KMS-11 (cell line): ENCODE data around the gene LPP.

ENCODE experiments used
- H2AFZ ChIP-seq: fragments of 200-600 bp; sonication (generic); 2 replicates; pipeline ENCODE4 v1.6.1; 2016; ENCODE audit warnings: antibody characterized with exemption, mixed run types, low read depth
- H3K27ac ChIP-seq: fragments of 200-600 bp; sonication (generic); 2 replicates; pipeline ENCODE4 v1.6.1; 2016; ENCODE audit warnings: mild to moderate bottlenecking, mixed run types
- H3K27me3 ChIP-seq: fragments of 200-600 bp; sonication (generic); 2 replicates; pipeline ENCODE4 v1.6.1; 2017; ENCODE audit warnings: mild to moderate bottlenecking, low read depth, mixed run types, moderate library complexity; ENCODE audit not compliant: insufficient read depth
- H3K36me3 ChIP-seq: fragments of 200-600 bp; sonication (generic); 2 replicates; pipeline ENCODE4 v1.6.1; 2017; ENCODE audit warnings: mild to moderate bottlenecking, mixed run types; ENCODE audit not compliant: insufficient read depth
- H3K4me1 ChIP-seq: fragments of 200-600 bp; sonication (generic); 2 replicates; pipeline ENCODE4 v1.6.1; 2016; ENCODE audit warnings: mild to moderate bottlenecking, low read depth, mixed run types; ENCODE audit not compliant: poor library complexity, severe bottlenecking
- H3K4me2 ChIP-seq: fragments of 200-600 bp; sonication (generic); 2 replicates; pipeline ENCODE4 v1.7.0; 2016; ENCODE audit warnings: mild to moderate bottlenecking, mixed run types
- H3K4me3 ChIP-seq: fragments of 200-600 bp; sonication (generic); IDR thresholded peaks from 2 replicates; pipeline ENCODE4 v1.6.1; 2017; ENCODE audit warnings: low read depth, low read length, mixed read lengths; ENCODE audit not compliant: insufficient read depth
- H3K79me2 ChIP-seq: fragments of 200-600 bp; sonication (generic); 2 replicates; pipeline ENCODE4 v1.6.1; 2016; ENCODE audit warnings: low read depth, mixed run types; ENCODE audit not compliant: insufficient read depth
- H3K9ac ChIP-seq: fragments of 200-600 bp; sonication (generic); 2 replicates; pipeline ENCODE4 v1.6.1; 2016; ENCODE audit warnings: mild to moderate bottlenecking, mixed run types
- H4K20me1 ChIP-seq: fragments of 200-600 bp; sonication (generic); 2 replicates; pipeline ENCODE4 v1.6.1; 2016; ENCODE audit warnings: mild to moderate bottlenecking, mixed run types; ENCODE audit not compliant: insufficient read depth
- TF ChIP-seq, protein P1 (sequence below): fragments of 200-600 bp; sonication (generic); conservative IDR thresholded peaks from 2 replicates; pipeline ENCODE4 v1.6.1; 2017; ENCODE audit warnings: low read depth, mild to moderate bottlenecking, antibody characterized with exemption, low read length, moderate library complexity, mixed read lengths

Gene LPP

GRCh38 chr3:188772886-188773285, 618.9 kb downstream of the LPP start:
- Histone ChIP-seq H3K4me3 (no peak overlapping the region), H2AFZ (no peak overlapping the region), H3K4me1 (no peaks in the 10 kb centered on the region), H3K36me3 (no peaks in the 10 kb centered on the region), H3K4me2 (no peak overlapping the region), H3K27ac (no peak overlapping the region), H3K9ac (no peak overlapping the region), H4K20me1 (no peaks in the 10 kb centered on the region), H3K79me2 (no peaks in the 10 kb centered on the region), H3K27me3 (no peaks in the 10 kb centered on the region)
- TF ChIP-seq, protein P1, sequence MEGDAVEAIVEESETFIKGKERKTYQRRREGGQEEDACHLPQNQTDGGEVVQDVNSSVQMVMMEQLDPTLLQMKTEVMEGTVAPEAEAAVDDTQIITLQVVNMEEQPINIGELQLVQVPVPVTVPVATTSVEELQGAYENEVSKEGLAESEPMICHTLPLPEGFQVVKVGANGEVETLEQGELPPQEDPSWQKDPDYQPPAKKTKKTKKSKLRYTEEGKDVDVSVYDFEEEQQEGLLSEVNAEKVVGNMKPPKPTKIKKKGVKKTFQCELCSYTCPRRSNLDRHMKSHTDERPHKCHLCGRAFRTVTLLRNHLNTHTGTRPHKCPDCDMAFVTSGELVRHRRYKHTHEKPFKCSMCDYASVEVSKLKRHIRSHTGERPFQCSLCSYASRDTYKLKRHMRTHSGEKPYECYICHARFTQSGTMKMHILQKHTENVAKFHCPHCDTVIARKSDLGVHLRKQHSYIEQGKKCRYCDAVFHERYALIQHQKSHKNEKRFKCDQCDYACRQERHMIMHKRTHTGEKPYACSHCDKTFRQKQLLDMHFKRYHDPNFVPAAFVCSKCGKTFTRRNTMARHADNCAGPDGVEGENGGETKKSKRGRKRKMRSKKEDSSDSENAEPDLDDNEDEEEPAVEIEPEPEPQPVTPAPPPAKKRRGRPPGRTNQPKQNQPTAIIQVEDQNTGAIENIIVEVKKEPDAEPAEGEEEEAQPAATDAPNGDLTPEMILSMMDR: no peak

GRCh38 chr3:188775412-188775811, 621.5 kb downstream of the LPP start:
- Histone ChIP-seq H3K4me1 (no peaks in the 10 kb centered on the region), H3K27me3 (no peaks in the 10 kb centered on the region), H4K20me1 (no peaks in the 10 kb centered on the region), H3K79me2 (no peaks in the 10 kb centered on the region), H3K4me2 (no peak overlapping the region), H3K36me3 (no peaks in the 10 kb centered on the region), H3K4me3 (no peak overlapping the region), H3K27ac (no peak overlapping the region), H3K9ac (no peak overlapping the region), H2AFZ (no peak overlapping the region)
- TF ChIP-seq, protein P1: no peak

DNA sequence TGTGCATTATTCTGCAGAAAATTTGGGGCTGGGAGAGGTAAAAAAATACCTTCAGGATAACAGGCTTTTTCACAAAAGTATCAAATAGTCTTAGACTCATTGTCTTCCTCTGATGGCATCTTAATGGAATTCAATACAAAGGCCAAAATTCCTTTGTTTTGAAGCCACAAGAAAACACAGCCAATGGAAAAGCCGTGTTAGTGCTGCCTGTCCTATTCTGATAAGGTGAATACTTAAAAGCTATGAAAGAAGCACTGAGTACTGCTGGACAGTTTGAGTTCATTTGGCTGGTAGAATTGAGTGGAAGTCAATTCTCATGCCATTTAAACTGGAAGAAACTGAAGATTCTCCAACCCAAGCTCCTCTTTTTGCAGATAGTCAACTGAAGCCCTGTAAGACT, 622.5 kb downstream of the LPP start:
- Histone ChIP-seq H3K79me2 (no peaks in the 10 kb centered on the region), H3K4me2 (no peak overlapping the region), H3K9ac (no peak overlapping the region), H3K4me3 (no peak overlapping the region), H3K27ac (no peak overlapping the region), H3K36me3 (no peaks in the 10 kb centered on the region), H3K4me1 (no peaks in the 10 kb centered on the region), H2AFZ (no peak overlapping the region), H4K20me1 (no peaks in the 10 kb centered on the region), H3K27me3 (no peaks in the 10 kb centered on the region)
- TF ChIP-seq, protein P1: no peak

- Histone ChIP-seq H3K4me3 (no peak overlapping the region), H3K4me1 (no peaks in the 10 kb centered on the region), H3K79me2 (no peaks in the 10 kb centered on the region), H2AFZ (no peak overlapping the region), H3K9ac (no peak overlapping the region), H4K20me1 (no peaks in the 10 kb centered on the region), H3K36me3 (no peaks in the 10 kb centered on the region), H3K27ac (no peak overlapping the region), H3K4me2 (no peak overlapping the region), H3K27me3 (no peaks in the 10 kb centered on the region)
- TF ChIP-seq, protein P1: no peak
Observed at GRCh38 chr3:188778091-188778852, 624.3 kb downstream of the LPP start.
